H9 (cell line): ENCODE data around the gene WBP2. TPM values are rescaled to one million over a fixed set of nuclear protein-coding genes. Genes with fewer than 3 reads are reported as not detected.

ENCODE experiments used
- DNase-seq: peaks from one replicate; pipeline ENCODE4 v3.0.0-alpha.2; 2017
- H2AFZ ChIP-seq: one replicate; pipeline ENCODE4 v1.6.1; 2013; ENCODE audit warnings: mild to moderate bottlenecking, low read length, control low read depth, moderate library complexity
- H2AK5ac ChIP-seq: 2 replicates; pipeline ENCODE4 v1.6.1; 2013; ENCODE audit warnings: low read length, control low read depth, mixed read lengths; ENCODE audit not compliant: insufficient read length
- H2BK120ac ChIP-seq: one replicate; pipeline ENCODE4 v1.6.1; 2013; ENCODE audit warnings: low read depth, mild to moderate bottlenecking, low read length, control low read depth, inconsistent platforms; ENCODE audit not compliant: poor library complexity, severe bottlenecking
- H2BK12ac ChIP-seq: 2 replicates; pipeline ENCODE4 v1.6.1; 2013; ENCODE audit warnings: low read length, control low read depth, mixed read lengths, low read depth; ENCODE audit not compliant: insufficient read length
- H2BK15ac ChIP-seq: 2 replicates; pipeline ENCODE4 v1.6.1; 2013; ENCODE audit warnings: low read depth, low read length, control low read depth
- H2BK20ac ChIP-seq: one replicate; pipeline ENCODE4 v1.6.1; 2013; ENCODE audit warnings: low read depth, mild to moderate bottlenecking, low read length, control low read depth, inconsistent platforms; ENCODE audit not compliant: poor library complexity, severe bottlenecking
- H2BK5ac ChIP-seq: 2 replicates; pipeline ENCODE4 v1.6.1; 2013; ENCODE audit warnings: low read length, control low read depth, mixed read lengths; ENCODE audit not compliant: insufficient read length
- H3K14ac ChIP-seq: 2 replicates; pipeline ENCODE4 v1.6.1; 2013; ENCODE audit warnings: low read length, control low read depth; ENCODE audit not compliant: insufficient read depth
- H3K18ac ChIP-seq: 2 replicates; pipeline ENCODE4 v1.6.1; 2013; ENCODE audit warnings: low read depth, mild to moderate bottlenecking, mixed read lengths, low read length, control low read depth; ENCODE audit not compliant: insufficient read length
- H3K23ac ChIP-seq: 2 replicates; pipeline ENCODE4 v1.6.1; 2013; ENCODE audit warnings: low read length, control low read depth, mixed read lengths, low read depth; ENCODE audit not compliant: insufficient read length
- H3K23me2 ChIP-seq: 2 replicates; pipeline ENCODE4 v1.6.1; 2013; ENCODE audit warnings: low read depth, mild to moderate bottlenecking, mixed read lengths, low read length, control low read depth; ENCODE audit not compliant: insufficient read length, poor library complexity, severe bottlenecking
- H3K27ac ChIP-seq: 2 replicates; pipeline ENCODE4 v1.5.1; 2013; ENCODE audit warnings: low read length, control low read depth, mixed read lengths, low read depth; ENCODE audit not compliant: insufficient read length
- H3K27me3 ChIP-seq: 2 replicates; pipeline ENCODE4 v1.6.1; 2013; ENCODE audit warnings: low read length, control low read depth, inconsistent platforms; ENCODE audit not compliant: insufficient read depth
- H3K4ac ChIP-seq: 2 replicates; pipeline ENCODE4 v1.6.1; 2013; ENCODE audit warnings: low read depth, mild to moderate bottlenecking, control low read depth, inconsistent platforms, low read length, moderate library complexity
- H3K4me1 ChIP-seq: 2 replicates; pipeline ENCODE4 v1.6.1; 2013; ENCODE audit warnings: low read length, control low read depth, inconsistent platforms; ENCODE audit not compliant: insufficient read depth
- H3K4me2 ChIP-seq: 2 replicates; pipeline ENCODE4 v1.6.1; 2013; ENCODE audit warnings: low read length, control low read depth, mixed read lengths; ENCODE audit not compliant: insufficient read length, insufficient read depth
- H3K56ac ChIP-seq: 2 replicates; pipeline ENCODE4 v1.6.1; 2013; ENCODE audit warnings: low read depth, mild to moderate bottlenecking, mixed read lengths, low read length, control low read depth; ENCODE audit not compliant: insufficient read length
- H3K79me1 ChIP-seq: 2 replicates; pipeline ENCODE4 v1.6.1; 2013; ENCODE audit warnings: low read depth, mild to moderate bottlenecking, moderate library complexity, low read length, control low read depth, inconsistent platforms; ENCODE audit not compliant: insufficient read depth, poor library complexity, severe bottlenecking
- H3K79me2 ChIP-seq: 2 replicates; pipeline ENCODE4 v1.6.1; 2013; ENCODE audit warnings: low read length, control low read depth, inconsistent platforms; ENCODE audit not compliant: insufficient read depth
- H3K9ac ChIP-seq: 2 replicates; pipeline ENCODE4 v1.6.1; 2013; ENCODE audit warnings: low read length, control low read depth, mixed read lengths; ENCODE audit not compliant: insufficient read length; ENCODE audit errors: extremely low read depth
- H3K9me3 ChIP-seq: one replicate; pipeline ENCODE4 v1.6.1; 2013; ENCODE audit warnings: low read depth, low read length, inconsistent platforms; ENCODE audit not compliant: control insufficient read depth
- H3T11ph ChIP-seq: one replicate; pipeline ENCODE4 v1.6.1; 2013; ENCODE audit warnings: mild to moderate bottlenecking, low read length, control low read depth, inconsistent platforms
- H4K20me1 ChIP-seq: one replicate; pipeline ENCODE4 v1.6.1; 2013; ENCODE audit not compliant: control insufficient read depth, insufficient read length, insufficient read depth
- H4K5ac ChIP-seq: 2 replicates; pipeline ENCODE4 v1.6.1; 2013; ENCODE audit warnings: low read depth, mild to moderate bottlenecking, mixed read lengths, low read length, control low read depth; ENCODE audit not compliant: insufficient read length
- H4K8ac ChIP-seq: replicated peaks from 2 replicates; pipeline ENCODE4 v1.6.1; 2013; ENCODE audit warnings: low read length, control low read depth, mixed read lengths, low read depth; ENCODE audit not compliant: insufficient read length
- H4K91ac ChIP-seq: 2 replicates; pipeline ENCODE4 v1.6.1; 2013; ENCODE audit warnings: low read depth, mild to moderate bottlenecking, moderate library complexity, mixed read lengths, low read length, control low read depth; ENCODE audit not compliant: insufficient read length
- H3K27ac Mint-ChIP-seq, 3 experiments: 2 replicates in 2 of 3; 3 replicates in 1 of 3; pipeline ENCODE4 v1.8.0; 2020 to 2021; ENCODE audit warnings: mixed read lengths in 3 of 3, mild to moderate bottlenecking in 1 of 3, moderate library complexity in 1 of 3
- H3K27me3 Mint-ChIP-seq: 2 replicates; pipeline ENCODE4 v1.8.0; 2021; ENCODE audit warnings: low read depth, mild to moderate bottlenecking, moderate library complexity, mixed read lengths
- H3K36me3 Mint-ChIP-seq, 3 experiments: 2 replicates in 2 of 3; 3 replicates in 1 of 3; pipeline ENCODE4 v1.8.0; 2020 to 2021; ENCODE audit warnings: low read depth in 3 of 3, mixed read lengths in 3 of 3; ENCODE audit not compliant: insufficient read depth in 1 of 3
- H3K4me1 Mint-ChIP-seq, 2 experiments: 2 replicates each; pipeline ENCODE4 v1.8.0; 2020; ENCODE audit warnings: mixed read lengths in 2 of 2
- H3K4me3 Mint-ChIP-seq, 2 experiments: 2 replicates in 1 of 2; 3 replicates in 1 of 2; pipeline ENCODE4 v1.8.0; 2020 to 2021; ENCODE audit warnings: mild to moderate bottlenecking in 2 of 2, mixed read lengths in 2 of 2, moderate library complexity in 1 of 2
- H3K9me3 Mint-ChIP-seq, 2 experiments: 2 replicates in 1 of 2; 3 replicates in 1 of 2; pipeline ENCODE4 v1.8.0; 2020; ENCODE audit warnings: mild to moderate bottlenecking in 2 of 2, mixed read lengths in 2 of 2, moderate library complexity in 1 of 2
- CTCF ChIP-seq: fragments of 200-600 bp; sonication (generic); conservative IDR thresholded peaks from 3 replicates; pipeline ENCODE4 v1.8.0; 2021; ENCODE audit warnings: antibody characterized with exemption, mild to moderate bottlenecking
- WGBS: extraction: QIAGEN DNeasy Blood & Tissue Kit; methylation state at CpG from one replicate; pipeline ENCODE4 v1.1.7; 2013; ENCODE audit warnings: missing lambda C conversion rate, low lambda C conversion rate, mixed read lengths; ENCODE audit not compliant: insufficient read length; ENCODE audit errors: extremely low coverage; 5-methylcytosine and 5-hydroxymethylcytosine counted together
- total RNA-seq: library from RNA; stranded (reverse); gene quantifications from 2 replicates; pipeline ENCODE4 v1.2.1, GENCODE V29; 2021

The WBP2 gene
- total RNA-seq, 1 experiment from 2014 or later, result 63.2 TPM

- H3K23ac ChIP-seq, result no peak overlapping the region
- H2AFZ ChIP-seq, result no peak overlapping the region
- no peak overlapping the region for H3K4me2 ChIP-seq
- H4K91ac ChIP-seq, result no peak overlapping the region
- no peak overlapping the region for H3T11ph ChIP-seq
- H2BK15ac ChIP-seq, result no peak overlapping the region
- H3K23me2 ChIP-seq, result peaks cover 8% of the 10 kb centered on the region
- no peak overlapping the region for H2AK5ac ChIP-seq
- H3K9me3 ChIP-seq, result no peaks in the 10 kb centered on the region
- no peak overlapping the region for H3K18ac ChIP-seq
- Mint-ChIP-seq H3K4me3 (peak overlapping the region in 1 of 2 experiments; percentile 33; a peak in 2 of 5 replicates), H3K36me3 (peaks cover 11 to 36% (median 24%) of the 10 kb centered on the region in 3 experiments), H3K9me3 (no peaks in the 10 kb centered on the region), H3K27me3 (no peaks in the 10 kb centered on the region; the same call in 1 of the 2 replicates), H3K27ac (peak overlapping the region in 2 of 3 experiments; percentile 24 to 79; a peak in 4 of 7 replicates), H3K4me1 (peaks cover 25 to 28% of the 10 kb centered on the region in 2 experiments)
- no peak overlapping the region for H4K8ac ChIP-seq
- no peak overlapping the region for H2BK12ac ChIP-seq
- no peaks in the 10 kb centered on the region for H3K79me1 ChIP-seq
- no peak for TF ChIP-seq CTCF
- H3K79me2 ChIP-seq, result no peaks in the 10 kb centered on the region
- peak; percentile 28 for DNase-seq
- H4K5ac ChIP-seq, result no peak overlapping the region
- no peak overlapping the region for H3K9ac ChIP-seq
- H3K14ac ChIP-seq, result no peak overlapping the region; the same call in 1 of the 2 replicates
- H3K27ac ChIP-seq, result no peak overlapping the region
- no peaks in the 10 kb centered on the region for H3K27me3 ChIP-seq
- no peak overlapping the region for H2BK120ac ChIP-seq
- no CpG with 5 or more reads among the region's 18 CpGs for WGBS
- H2BK20ac ChIP-seq, result no peak overlapping the region
- no peak overlapping the region for H3K4ac ChIP-seq
- H4K20me1 ChIP-seq, result no peaks in the 10 kb centered on the region
- no peak overlapping the region for H2BK5ac ChIP-seq
- H3K4me1 ChIP-seq, result no peaks in the 10 kb centered on the region; the same call in 1 of the 2 replicates
- H3K56ac ChIP-seq, result no peak overlapping the region
These were observed 38.3 kb upstream of the WBP2 start for GRCh38 chr17:75893305-75894048.
